Stimulated activated naive B cell treated with anti-CD40 and anti-IgM and Interleukin-4, amounts not matched to agents 10 μg/mL and 1 μg/mL and 100 μg/mL, for 72 hours (primary cell): ENCODE measurements around the gene ZCCHC7.
A peak's percentile ranks its signal among the peaks of the same experiment; 100 is the strongest.
"Not testable (repeated sequence)": the region's sequence is repeated elsewhere in the genome, so short reads cannot be mapped to it uniquely, and the experiment has no call there.

Experiments
- ATAC-seq, 2 donors: fragments of 150-1000 bp; cut with Tn5 transposase; replicated peaks; 2 replicates each; pipeline ENCODE4 v1.10.0; 2021; ENCODE audit warnings: moderate library complexity in 1 of 2
- DNase-seq: peaks from one replicate; pipeline ENCODE4 v3.0.0; 2021
- H3K27ac Mint-ChIP-seq: one replicate; pipeline ENCODE4 v1.8.0; 2022; ENCODE audit warnings: mild to moderate bottlenecking, mixed read lengths
- H3K27me3 Mint-ChIP-seq, 2 donors: one replicate each; pipeline ENCODE4 v1.8.0; 2022; ENCODE audit warnings: mixed read lengths in 2 of 2
- H3K36me3 Mint-ChIP-seq, 2 donors: one replicate each; pipeline ENCODE4 v1.8.0; 2022; ENCODE audit warnings: mixed read lengths in 2 of 2, mild to moderate bottlenecking in 1 of 2
- H3K4me1 Mint-ChIP-seq, 2 donors: one replicate each; pipeline ENCODE4 v1.8.0; 2022; ENCODE audit warnings: mixed read lengths in 2 of 2, mild to moderate bottlenecking in 1 of 2
- H3K4me3 Mint-ChIP-seq, 2 donors: one replicate each; pipeline ENCODE4 v1.8.0; 2022; ENCODE audit warnings: mild to moderate bottlenecking in 2 of 2, mixed read lengths in 2 of 2, moderate library complexity in 1 of 2
- H3K9me3 Mint-ChIP-seq, 2 donors: one replicate each; pipeline ENCODE4 v1.8.0; 2022; ENCODE audit warnings: mixed read lengths in 2 of 2, mild to moderate bottlenecking in 1 of 2

The ZCCHC7 gene

GRCh38 chr9:37100741-37101140 lies 19.6 kb upstream of the ZCCHC7 start:
- no peak for DNase-seq

GRCh38 chr9:37102486-37102885 lies 17.9 kb upstream of the ZCCHC7 start:
- Mint-ChIP-seq H3K4me1 (peaks cover 31 to 47% of the 10 kb centered on the region in 2 donors), H3K9me3 (no peaks in the 10 kb centered on the region)
- ATAC-seq: no peak

More at GRCh38 chr9:37100741-37101140, 19.6 kb upstream of the ZCCHC7 start:
- peak; percentile 82 to 85 for ATAC-seq
- Mint-ChIP-seq H3K27me3 (no peaks in the 10 kb centered on the region), H3K9me3 (no peaks in the 10 kb centered on the region), H3K4me3 (no peak overlapping the region), H3K4me1 (peaks cover 23 to 42% of the 10 kb centered on the region in 2 donors), H3K27ac (no peak overlapping the region), H3K36me3 (peaks cover 0 to 2% of the 10 kb centered on the region in 2 donors)

GRCh38 chr9:37104183-37104889 lies 16.0 kb upstream of the ZCCHC7 start:
- peaks cover 2 to 6% of the 10 kb centered on the region in 2 donors for H3K36me3 Mint-ChIP-seq
- peaks cover 0 to 3% of the 10 kb centered on the region in 2 donors for H3K9me3 Mint-ChIP-seq
- H3K27me3 Mint-ChIP-seq: no peaks in the 10 kb centered on the region
- H3K4me3 Mint-ChIP-seq: no peak overlapping the region
- ATAC-seq: no peak
- DNase-seq: no peak
- peaks cover 33 to 53% of the 10 kb centered on the region in 2 donors for H3K4me1 Mint-ChIP-seq
- no peak overlapping the region for H3K27ac Mint-ChIP-seq

More at GRCh38 chr9:37102486-37102885, 17.9 kb upstream of the ZCCHC7 start:
- Mint-ChIP-seq H3K27me3 (no peaks in the 10 kb centered on the region), H3K27ac (no peak overlapping the region), H3K36me3 (peaks cover 0 to 2% of the 10 kb centered on the region in 2 donors), H3K4me3 (no peak overlapping the region)
- no peak for DNase-seq

GRCh38 chr9:37105234-37105633 lies 15.1 kb upstream of the ZCCHC7 start:
- ATAC-seq (no peak), DNase-seq (no peak)
- Mint-ChIP-seq H3K27me3 (no peaks in the 10 kb centered on the region), H3K4me1 (peaks cover 29 to 48% of the 10 kb centered on the region in 2 donors), H3K36me3 (peaks cover 2 to 6% of the 10 kb centered on the region in 2 donors), H3K9me3 (peaks cover 0 to 3% of the 10 kb centered on the region in 2 donors), H3K4me3 (no peak overlapping the region), H3K27ac (no peak overlapping the region)

- Mint-ChIP-seq H3K4me3 (no peak overlapping the region), H3K27ac (no peak overlapping the region), H3K36me3 (peaks cover 2 to 6% of the 10 kb centered on the region in 2 donors), H3K27me3 (no peaks in the 10 kb centered on the region), H3K9me3 (peaks cover 0 to 3% of the 10 kb centered on the region in 2 donors), H3K4me1 (peaks cover 18 to 33% of the 10 kb centered on the region in 2 donors)
- ATAC-seq: peak; percentile 14 to 22
- DNase-seq: no peak
Measured at GRCh38 chr9:37107701-37108100, 12.7 kb upstream of the ZCCHC7 start.

- not testable (repeated sequence) for H3K27ac Mint-ChIP-seq, H3K4me3 Mint-ChIP-seq, H3K9me3 Mint-ChIP-seq, H3K36me3 Mint-ChIP-seq, H3K27me3 Mint-ChIP-seq, DNase-seq
- peaks cover 8 to 13% of the 10 kb centered on the region in 2 donors for H3K4me1 Mint-ChIP-seq
- ATAC-seq: peak; percentile 33 to 34
Measured at GRCh38 chr9:37114442-37114841, 5.9 kb upstream of the ZCCHC7 start.

GRCh38 chr9:37117956-37118355 lies 2.4 kb upstream of the ZCCHC7 start:
- Mint-ChIP-seq H3K27me3 (no peaks in the 10 kb centered on the region), H3K9me3 (peaks cover 0 to 2% of the 10 kb centered on the region in 2 donors), H3K27ac (no peak overlapping the region), H3K4me3 (no peak overlapping the region), H3K4me1 (peaks cover 19 to 38% of the 10 kb centered on the region in 2 donors), H3K36me3 (peaks cover 2 to 15% of the 10 kb centered on the region in 2 donors)
- DNase-seq (no peak), ATAC-seq (no peak)

GRCh38 chr9:37119360-37119759 lies 1.0 kb upstream of the ZCCHC7 start:
- DNase-seq (no peak), ATAC-seq (no peak)
- Mint-ChIP-seq H3K9me3 (peaks cover 0 to 2% of the 10 kb centered on the region in 2 donors), H3K4me3 (peak overlapping the region in 1 of 2 donors; percentile 96), H3K36me3 (peaks cover 2 to 19% of the 10 kb centered on the region in 2 donors), H3K27ac (peak overlapping the region; percentile 99), H3K27me3 (no peaks in the 10 kb centered on the region), H3K4me1 (peaks cover 23 to 49% of the 10 kb centered on the region in 2 donors)

GRCh38 chr9:37120843-37121335 lies 515 bp downstream of the ZCCHC7 start:
- H3K36me3 Mint-ChIP-seq: peaks cover 9 to 24% of the 10 kb centered on the region in 2 donors
- ATAC-seq: peak; percentile 35 to 36
- H3K4me3 Mint-ChIP-seq: peak overlapping the region; percentile 96
- not testable (repeated sequence) for H3K27me3 Mint-ChIP-seq, DNase-seq, H3K9me3 Mint-ChIP-seq
- H3K4me1 Mint-ChIP-seq: peaks cover 20 to 37% of the 10 kb centered on the region in 2 donors
- H3K27ac Mint-ChIP-seq: peak overlapping the region; percentile 99

GRCh38 chr9:37121881-37122280 lies 1.5 kb downstream of the ZCCHC7 start:
- Mint-ChIP-seq H3K4me1 (peaks cover 20 to 37% of the 10 kb centered on the region in 2 donors), H3K4me3 (peak overlapping the region; percentile 96), H3K36me3 (peaks cover 9 to 24% of the 10 kb centered on the region in 2 donors), H3K27me3 (no peaks in the 10 kb centered on the region), H3K27ac (peak overlapping the region; percentile 99), H3K9me3 (peaks cover 0 to 2% of the 10 kb centered on the region in 2 donors)
- DNase-seq (no peak), ATAC-seq (no peak)

GRCh38 chr9:37126214-37126788 lies 5.9 kb downstream of the ZCCHC7 start:
- H3K27me3 Mint-ChIP-seq: no peaks in the 10 kb centered on the region
- DNase-seq: no peak
- H3K9me3 Mint-ChIP-seq: no peaks in the 10 kb centered on the region
- peaks cover 17 to 36% of the 10 kb centered on the region in 2 donors for H3K4me1 Mint-ChIP-seq
- H3K4me3 Mint-ChIP-seq: no peak overlapping the region
- H3K27ac Mint-ChIP-seq: no peak overlapping the region
- ATAC-seq: no peak
- H3K36me3 Mint-ChIP-seq: peaks cover 8 to 16% of the 10 kb centered on the region in 2 donors

GRCh38 chr9:37127018-37127417 lies 6.6 kb downstream of the ZCCHC7 start:
- H3K9me3 Mint-ChIP-seq: no peaks in the 10 kb centered on the region
- no peaks in the 10 kb centered on the region for H3K27me3 Mint-ChIP-seq
- DNase-seq (no peak), ATAC-seq (peak; percentile 38 to 53)
- peaks cover 13 to 19% of the 10 kb centered on the region in 2 donors for H3K36me3 Mint-ChIP-seq
- H3K27ac Mint-ChIP-seq: no peak overlapping the region
- peaks cover 17 to 36% of the 10 kb centered on the region in 2 donors for H3K4me1 Mint-ChIP-seq
- H3K4me3 Mint-ChIP-seq: no peak overlapping the region

GRCh38 chr9:37128051-37128450 lies 7.7 kb downstream of the ZCCHC7 start:
- Mint-ChIP-seq H3K4me1 (peaks cover 17 to 31% of the 10 kb centered on the region in 2 donors), H3K9me3 (no peaks in the 10 kb centered on the region), H3K27me3 (no peaks in the 10 kb centered on the region), H3K27ac (no peak overlapping the region), H3K36me3 (peaks cover 20 to 23% of the 10 kb centered on the region in 2 donors), H3K4me3 (no peak overlapping the region)
- ATAC-seq (no peak), DNase-seq (no peak)

- Mint-ChIP-seq H3K36me3 (peaks cover 38 to 52% of the 10 kb centered on the region in 2 donors), H3K9me3 (peaks cover 0 to 3% of the 10 kb centered on the region in 2 donors), H3K4me3 (no peak overlapping the region), H3K4me1 (peaks cover 23 to 55% of the 10 kb centered on the region in 2 donors), H3K27ac (no peak overlapping the region), H3K27me3 (no peaks in the 10 kb centered on the region)
- ATAC-seq (no peak), DNase-seq (no peak)
Measured at GRCh38 chr9:37134166-37134565, 13.8 kb downstream of the ZCCHC7 start.
